HG03066 (cell line): ENCODE data around the gene IGFBPL1.

Experiments used
- ATAC-seq: cut with Tn5 transposase; IDR thresholded peaks from one replicate; pipeline ENCODE4 v1.9.1; 2021; ENCODE audit warnings: low read depth; ENCODE audit not compliant: unreplicated experiment

Gene IGFBPL1

DNA sequence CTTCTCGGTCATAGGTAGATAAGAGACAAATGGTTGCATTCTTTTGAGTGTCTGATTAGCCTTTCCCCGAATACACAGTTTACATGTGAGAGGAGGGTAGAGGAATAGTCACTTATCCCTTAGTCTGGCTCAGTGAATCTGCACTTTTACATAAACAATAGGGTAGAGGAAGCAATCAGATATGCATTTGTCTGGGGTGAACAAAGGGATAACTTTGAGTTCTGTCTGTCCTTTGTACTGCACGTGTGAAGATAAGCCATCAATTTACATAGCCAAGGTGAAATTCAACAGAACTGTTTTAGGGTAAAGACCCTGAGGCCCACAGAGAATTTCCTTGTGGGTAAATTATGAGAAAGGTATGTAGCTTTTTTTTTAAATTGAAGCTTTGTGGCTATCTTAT, 10.1 kb upstream of the IGFBPL1 start:
- ATAC-seq: no peak

DNA sequence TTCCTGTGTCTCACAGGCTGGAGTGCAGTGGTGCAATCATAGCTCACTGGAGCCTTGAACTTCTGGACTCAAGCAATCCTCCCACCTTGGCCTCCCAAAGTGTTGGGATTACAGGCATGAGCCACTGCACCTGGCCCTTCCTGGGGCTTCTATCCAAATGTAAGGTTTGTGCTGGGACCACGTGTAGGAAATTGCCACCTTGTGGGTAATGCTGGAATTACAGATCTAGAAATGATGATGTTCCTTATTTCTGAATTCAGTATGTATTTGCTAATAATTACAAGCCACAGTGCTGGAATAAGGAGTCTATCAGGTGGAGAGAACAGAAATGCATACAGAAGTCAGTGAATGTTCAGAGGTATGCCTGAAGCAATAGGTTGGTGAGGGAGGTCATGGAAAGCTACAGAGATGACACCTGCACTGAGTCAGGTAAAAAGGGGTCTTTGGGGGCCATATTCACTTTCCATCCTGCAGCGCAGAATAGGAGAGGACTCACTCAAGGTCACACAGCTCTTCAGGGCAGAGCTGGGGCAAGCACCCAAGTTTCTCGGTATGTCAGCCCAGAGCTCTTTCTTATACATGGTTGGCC, 8.8 kb upstream of the IGFBPL1 start:
- ATAC-seq: no peak

DNA sequence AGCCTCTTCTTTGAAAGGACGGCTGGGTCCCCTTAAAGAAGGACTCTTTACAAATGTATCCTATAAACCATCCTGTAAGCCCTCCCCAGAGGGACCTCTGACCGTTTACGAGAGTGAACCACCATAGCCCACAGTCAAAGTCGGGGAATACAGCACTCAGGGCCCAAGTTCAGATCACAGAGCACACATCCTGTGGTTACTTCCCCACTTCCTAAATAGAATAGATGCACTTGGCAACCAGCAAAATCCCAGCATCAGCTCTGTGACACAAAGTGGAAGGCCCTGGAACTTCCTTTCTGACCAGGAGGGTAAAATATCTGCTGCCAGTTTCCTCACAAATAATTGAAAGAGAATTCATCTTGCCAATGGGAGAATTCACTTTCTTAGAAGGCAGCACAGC, 6.9 kb upstream of the IGFBPL1 start:
- ATAC-seq: no peak

DNA sequence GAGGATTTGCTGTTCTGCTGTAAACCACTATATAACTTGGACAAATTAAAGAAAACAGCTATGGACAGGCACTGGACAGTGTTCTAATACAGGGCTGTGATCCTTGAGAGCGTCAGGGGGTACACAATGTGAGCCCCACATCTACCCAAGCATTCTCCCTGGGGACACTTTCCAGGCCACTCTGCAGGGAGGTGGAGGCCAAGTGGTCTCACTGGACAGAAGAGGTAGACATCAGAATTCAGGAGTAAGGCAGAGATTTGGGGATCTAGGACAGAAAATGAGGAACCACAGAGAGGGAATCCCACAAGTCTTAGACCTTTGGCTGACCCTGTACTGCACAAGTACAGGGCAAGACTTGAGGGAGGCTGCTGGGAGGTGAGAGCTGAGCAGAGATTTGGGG, 3.8 kb upstream of the IGFBPL1 start:
- ATAC-seq: no peak

DNA sequence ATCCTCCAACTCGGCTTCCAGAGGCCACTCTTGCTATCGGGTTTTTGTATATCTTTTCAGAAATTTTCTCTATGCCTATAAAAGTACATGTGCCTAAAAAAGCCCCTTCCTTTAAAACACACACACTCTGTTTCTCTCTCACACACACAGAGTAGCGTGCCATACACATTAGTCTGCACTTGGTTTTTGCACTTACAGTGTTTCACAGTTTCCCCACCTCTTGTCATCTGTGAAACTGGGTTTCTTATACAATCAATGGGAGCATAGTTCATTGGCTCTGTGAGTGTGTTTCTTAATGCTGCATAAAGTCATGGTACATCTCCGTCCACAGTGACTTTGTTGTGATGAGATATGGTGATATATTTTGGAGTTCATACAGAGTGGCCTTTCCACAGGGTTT, 664 bp upstream of the IGFBPL1 start:
- ATAC-seq: no peak

DNA sequence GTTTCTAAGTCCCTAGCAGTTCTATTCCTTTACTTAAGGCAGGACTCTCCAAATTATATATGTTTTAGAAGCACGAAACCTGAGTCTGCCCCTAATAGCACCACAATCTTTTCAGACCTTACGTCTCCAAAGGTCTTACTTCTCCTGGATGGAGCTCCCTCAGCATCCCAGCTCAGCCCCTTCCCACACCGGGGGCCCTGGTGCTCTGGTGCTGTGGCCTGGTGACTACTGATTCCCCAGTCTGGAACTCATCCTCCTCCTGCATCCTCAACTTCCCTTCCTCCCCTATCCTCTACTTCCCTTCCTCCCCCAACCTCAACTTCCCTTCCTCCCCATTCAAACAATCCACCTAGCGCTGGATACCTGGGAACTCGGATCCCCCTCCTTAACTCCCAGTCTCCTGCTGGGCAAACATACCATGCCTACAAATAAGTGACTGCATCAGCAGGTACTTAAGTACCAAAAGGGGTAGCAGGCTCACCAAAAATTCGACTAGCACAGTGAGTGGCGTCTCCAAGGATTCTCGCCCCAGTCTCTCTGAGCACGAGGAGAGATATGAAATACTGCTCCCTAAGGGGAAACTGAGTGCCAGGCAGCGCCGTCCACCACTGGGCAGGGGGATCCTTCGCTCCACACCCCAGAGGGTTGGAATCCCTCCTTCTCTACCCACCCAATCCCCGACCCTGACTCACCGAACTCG, 831 bp downstream of the IGFBPL1 start:
- no peak for ATAC-seq

DNA sequence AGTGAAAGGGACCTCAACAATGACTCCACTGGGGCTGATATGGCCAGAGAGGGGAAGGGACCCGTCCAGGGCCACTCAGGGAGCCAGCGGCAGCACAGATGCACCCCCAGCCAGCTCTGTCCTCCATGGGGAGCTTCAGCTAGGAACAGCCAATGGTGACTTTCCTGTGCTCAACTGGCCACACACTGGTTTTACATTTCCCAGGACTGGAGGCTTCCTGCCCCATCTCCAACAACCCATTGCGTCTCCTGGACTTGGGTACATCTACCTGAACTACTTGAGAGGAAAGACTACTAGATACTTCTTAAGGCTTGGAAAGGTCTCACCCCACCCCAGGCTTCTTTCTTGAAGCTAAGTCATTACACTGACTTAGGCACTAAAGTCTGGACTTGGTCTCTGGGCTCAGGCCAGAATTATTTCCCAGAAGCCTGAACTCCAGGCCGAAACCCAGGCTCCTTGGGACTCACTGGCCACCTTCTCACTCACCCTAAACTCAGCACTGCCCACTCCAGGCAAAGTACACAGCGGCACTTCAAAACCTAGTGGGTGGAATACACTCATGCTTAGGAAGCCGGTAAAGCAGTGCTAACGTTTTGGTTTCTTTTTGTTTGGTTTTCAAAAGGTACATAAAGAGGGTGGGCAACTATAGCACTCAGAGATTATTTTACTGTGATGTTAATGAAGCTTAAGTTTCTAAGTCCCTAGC, 1.5 kb downstream of the IGFBPL1 start:
- ATAC-seq: no peak

DNA sequence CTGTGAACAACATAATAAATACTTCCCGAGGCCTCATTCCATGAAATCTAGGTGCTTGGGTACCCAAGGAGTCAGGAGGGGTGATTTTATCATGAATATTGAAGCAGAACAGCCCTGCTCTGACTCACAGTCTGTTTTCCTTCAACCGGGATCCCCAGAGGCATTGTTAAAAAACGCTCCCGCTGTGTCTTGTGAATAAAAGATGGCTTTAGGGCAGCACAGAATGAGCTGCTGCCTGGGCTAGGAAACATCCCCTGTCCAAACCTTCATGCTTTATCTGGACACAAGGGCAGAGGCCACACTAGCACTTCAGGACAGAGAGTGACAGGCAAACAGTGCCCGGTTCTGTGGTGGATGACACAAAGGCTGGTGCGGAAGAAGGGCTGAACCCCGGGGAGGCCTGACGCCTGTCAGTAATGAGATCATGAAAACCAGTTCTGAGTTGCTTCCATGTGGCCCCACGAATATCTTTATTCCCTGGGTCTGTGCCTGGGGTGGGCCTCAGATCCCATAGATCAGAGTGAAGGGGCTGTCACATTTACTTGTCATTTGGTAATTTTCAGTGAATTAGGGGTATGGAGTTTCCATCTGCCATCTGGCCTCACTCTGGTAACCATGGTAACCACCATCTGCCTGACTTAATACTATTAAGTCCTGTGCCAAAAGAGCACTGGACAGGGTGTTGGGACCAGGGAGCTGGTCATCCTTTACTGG, 2.6 kb downstream of the IGFBPL1 start:
- no peak for ATAC-seq

DNA sequence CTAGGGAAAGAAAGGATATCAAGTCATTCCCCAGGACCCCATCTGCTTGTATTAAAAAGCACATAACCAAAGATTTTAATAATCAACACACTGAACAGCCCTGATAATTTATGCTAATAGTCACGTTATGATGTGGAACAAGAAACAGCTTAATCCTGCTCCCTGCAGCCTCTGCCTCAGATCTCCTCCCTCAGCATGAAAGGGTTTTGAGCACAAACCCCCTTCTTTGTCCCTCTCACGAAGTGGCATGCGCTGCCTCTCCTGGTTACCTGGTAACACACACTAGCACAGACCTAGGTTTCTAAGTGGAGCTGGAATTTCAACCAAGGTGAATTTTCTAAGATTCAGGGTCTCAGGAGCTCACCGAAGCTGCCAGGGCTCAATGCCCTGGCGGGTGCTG, 5.1 kb downstream of the IGFBPL1 start:
- ATAC-seq: no peak

DNA sequence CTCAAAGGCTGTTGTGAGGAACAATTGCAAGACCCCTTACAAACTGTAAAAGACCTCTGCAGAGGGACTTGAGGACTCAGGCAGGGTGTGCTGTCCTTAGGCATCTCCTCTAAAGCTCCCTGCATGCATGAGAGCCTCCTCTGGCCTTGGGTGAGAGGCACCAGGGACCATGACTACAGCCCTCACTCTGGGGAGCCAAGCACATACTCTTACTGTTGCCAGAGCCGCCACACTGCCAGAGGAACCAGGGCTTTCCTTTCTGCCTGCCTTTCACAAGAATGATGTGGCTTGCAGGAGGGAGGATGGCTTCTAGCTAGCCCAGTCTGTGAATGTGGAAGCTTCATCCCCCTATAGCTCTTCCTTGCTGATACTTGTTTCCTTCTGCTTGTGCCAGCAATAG, 5.9 kb downstream of the IGFBPL1 start:
- ATAC-seq: no peak

DNA sequence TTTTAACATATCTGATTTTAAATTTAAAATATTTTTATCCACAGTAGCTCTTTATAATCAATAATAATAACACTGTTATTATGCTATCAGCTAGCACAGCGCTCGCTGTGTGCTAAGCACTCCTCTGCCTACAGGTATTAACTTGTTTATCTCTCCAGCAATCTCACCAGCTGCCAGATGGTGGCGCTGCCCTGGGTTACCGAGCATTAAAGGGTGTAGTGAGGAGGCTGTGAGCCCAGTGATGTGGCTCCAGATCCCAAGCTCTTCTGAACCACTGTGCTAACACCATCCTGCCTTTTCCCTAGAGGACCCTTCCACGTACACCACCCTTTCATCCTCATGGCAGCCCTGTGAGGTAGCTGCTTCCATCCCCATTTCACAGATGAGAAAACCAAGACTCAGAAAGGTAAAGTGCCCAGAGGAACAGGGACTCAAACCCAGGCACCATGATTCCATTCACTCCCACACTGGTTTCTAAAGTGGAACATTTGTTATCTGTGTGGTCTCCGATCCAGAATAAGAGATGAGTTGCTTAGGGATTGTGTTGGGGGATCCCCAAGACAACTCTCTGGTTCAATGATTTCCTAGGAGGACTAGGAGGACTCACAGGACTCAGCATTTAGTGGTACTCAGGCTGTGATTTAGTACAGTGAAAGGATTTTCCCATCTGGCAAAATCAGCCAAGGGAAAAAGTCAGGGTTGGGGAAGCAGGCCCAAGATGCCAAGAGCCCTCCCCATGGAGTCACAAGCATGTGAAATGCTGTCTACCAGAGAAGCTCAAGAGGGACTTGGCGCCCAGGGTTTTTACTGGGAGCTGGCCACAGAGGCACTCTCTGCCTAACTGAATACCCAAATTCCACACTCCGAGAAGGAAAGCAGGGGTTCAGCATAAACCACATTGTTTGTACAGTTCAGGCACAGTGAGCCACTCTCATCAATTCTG, 7.0 kb downstream of the IGFBPL1 start:
- ATAC-seq: no peak

DNA sequence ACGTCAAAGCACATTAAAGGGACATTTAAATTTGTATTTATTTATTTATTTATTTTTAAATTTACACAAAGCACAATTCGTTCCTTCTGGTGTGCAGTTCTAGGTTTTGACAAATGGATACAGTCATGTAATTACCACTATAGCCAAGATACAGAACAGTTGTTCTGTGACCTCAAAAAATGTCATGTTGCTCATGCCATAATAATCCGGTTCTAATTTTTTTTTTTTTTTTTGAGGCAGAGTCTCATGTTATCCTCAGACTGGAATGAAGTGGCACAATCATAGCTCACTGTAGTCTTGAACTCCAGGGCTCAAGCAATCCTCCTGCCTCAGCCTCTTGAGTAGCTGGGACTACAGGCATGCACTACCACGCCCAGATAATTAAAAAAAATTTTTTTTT, 7.8 kb downstream of the IGFBPL1 start:
- ATAC-seq: no peak

DNA sequence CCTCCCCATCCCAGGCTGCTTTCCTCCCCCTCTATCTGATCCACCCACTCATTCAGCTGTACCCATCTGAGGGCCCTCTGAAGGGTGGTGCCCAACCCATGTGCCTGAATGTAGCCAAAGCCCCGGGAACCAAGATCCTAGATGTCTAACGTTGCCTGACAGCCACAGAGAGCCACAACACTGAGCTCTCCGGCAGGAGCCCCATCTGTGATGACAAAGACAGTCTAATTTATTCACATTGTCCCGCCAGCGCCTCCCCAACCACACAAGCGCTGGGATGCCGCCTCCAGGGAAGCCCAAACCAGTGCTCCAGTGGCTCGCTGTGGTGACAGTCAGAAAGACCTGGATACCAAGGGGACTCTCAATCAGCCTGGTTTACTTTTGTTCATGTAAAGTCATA, 8.4 kb downstream of the IGFBPL1 start:
- no peak for ATAC-seq

DNA sequence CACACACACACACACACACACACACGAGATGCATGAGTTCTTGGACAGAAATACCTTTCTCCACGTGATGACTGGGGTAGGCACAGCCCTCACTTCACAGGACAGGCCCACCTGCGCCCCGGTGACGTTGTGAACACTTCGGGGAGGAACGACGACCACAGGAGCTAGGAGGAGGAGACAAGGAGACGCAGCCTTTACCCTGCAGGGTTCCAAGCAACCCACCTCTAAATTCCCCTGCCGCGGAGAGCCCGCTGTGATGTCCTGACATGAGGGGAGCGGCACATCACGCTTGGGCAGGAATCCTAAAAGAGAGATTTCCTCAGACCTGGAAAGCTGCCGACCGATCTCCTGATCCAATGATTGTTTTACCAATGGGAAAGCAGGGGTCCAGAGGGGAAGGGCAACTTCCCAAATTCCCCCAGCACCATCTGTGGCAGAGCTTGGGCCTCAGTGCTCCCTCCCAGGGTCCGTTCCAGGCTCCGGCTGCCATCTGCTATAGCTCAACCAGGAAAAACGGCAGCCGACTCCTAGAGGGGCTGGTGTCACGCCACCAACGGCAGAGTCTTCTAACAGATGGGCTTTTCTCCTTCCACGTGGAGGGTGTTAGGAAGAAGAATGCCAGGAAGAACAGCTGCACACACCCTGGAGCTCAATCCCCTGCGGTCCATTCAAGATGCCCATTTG, 10.1 kb downstream of the IGFBPL1 start:
- ATAC-seq: no peak

DNA sequence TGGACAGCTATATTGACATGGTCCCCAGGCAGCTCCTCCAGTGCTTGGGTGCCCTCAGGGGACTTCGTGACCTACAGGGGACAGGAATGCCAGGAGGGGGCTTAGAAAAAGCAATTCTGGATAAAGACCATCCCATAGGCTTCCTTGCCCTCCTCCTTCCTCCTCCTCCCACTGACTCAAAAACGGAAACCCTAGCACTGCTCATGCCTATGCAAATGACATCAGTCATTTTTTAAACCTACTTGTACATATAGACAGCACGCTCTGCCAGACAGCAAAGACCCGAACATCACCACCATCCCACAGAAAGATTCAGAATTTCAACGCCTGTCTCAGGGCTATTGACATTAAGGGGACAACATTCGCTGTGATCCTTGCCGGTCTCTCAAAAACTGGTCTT, 11.0 kb downstream of the IGFBPL1 start:
- no peak for ATAC-seq

DNA sequence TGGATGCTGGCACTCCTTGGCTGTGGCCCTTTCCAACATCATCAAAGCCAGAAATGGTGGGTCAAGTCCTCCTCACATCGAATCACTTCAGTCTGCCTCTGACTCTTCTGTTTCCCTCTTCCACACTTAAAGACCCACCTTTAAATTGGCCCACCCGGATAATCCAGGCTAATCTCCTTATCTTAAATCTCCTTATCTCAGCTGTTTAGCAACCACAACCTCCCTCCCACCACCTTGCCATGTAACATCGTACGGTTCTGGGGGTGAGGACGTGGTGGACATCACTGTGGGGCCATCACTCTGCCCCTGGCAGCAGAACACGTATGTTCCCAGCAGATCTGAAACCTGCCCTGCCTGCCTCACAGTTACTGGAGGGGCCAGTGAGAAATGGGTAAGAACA, 11.5 kb downstream of the IGFBPL1 start:
- no peak for ATAC-seq

DNA sequence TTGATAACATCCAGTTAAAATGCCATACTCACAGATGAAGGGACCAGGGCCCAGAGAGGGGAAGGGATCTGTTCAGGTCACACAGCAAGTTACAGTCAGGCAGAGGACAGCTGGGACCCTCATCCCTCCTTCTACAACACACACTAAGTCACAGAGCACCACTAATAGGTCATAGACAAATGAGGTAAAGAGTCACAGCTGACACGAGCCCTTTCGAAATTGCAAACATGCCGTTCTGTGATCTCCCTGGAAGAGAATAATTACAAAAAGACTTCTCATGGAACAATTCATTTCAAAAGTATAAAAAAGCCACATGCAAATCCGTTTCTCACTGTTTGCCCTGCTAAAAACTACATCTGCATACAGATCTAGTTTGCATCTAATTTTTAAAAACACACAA, 15.5 kb downstream of the IGFBPL1 start:
- ATAC-seq: no peak

DNA sequence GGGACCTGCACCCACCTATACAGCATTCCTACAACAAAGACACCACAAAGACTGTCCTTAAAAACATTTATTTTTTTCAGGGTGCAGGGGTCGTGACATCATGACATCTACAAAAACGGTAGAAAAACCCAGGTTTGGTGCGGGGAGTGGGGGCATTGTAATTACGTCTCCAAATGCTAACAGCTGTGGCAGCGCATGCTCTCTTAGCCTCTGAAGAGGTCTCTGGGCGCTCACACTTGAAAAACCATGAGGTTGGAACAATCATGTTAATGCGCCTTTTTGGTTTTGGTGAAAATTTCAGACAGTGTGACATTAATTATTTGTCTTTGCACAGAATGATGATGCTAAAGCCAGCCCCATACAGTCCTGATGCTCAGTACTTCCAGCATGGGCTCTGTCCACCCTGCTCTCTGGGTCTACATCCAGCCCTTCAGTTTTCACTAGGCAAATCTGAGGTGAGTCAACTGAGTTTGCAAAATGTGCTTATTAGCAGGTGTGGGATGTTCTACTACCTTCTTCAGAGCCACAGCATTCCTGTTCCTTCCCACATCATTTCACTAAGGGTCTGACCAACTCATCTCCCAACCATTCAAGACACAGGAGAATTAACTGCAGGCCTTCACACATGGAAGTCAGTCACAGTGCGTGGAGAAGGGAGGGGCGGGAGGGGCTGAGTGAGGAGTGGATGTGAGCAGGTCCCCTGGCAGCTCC, 17.6 kb downstream of the IGFBPL1 start:
- no peak for ATAC-seq

DNA sequence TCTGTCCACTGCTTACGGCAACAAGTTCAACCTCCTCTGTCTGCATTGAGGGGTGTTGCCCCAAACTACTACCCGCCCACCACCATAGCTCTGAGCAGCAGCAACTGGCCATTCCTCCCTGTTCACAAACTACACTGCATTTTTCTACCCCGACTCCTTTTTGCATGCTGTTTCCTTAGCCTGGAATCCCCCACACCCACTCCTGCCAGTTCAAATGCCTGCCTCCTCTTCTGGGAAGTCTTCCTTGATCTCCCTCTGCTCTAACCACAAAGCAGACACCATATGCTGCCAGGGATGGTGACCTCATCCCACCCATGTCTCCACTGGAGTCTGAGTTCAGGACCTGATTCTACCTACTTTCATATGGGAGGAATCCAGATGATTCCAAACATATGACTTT, 18.5 kb downstream of the IGFBPL1 start:
- ATAC-seq: no peak
